GM21723 (cell line): ENCODE results near the gene DNAJC1.
"Not testable (repeated sequence)": the region's sequence is repeated elsewhere in the genome, so short reads cannot be mapped to it uniquely, and the experiment has no call there.

Source experiments
- ATAC-seq: cut with Tn5 transposase; IDR thresholded peaks from one replicate; pipeline ENCODE4 v1.9.1; 2021; ENCODE audit warnings: mild to moderate bottlenecking, moderate library complexity; ENCODE audit not compliant: unreplicated experiment

Gene DNAJC1

DNA sequence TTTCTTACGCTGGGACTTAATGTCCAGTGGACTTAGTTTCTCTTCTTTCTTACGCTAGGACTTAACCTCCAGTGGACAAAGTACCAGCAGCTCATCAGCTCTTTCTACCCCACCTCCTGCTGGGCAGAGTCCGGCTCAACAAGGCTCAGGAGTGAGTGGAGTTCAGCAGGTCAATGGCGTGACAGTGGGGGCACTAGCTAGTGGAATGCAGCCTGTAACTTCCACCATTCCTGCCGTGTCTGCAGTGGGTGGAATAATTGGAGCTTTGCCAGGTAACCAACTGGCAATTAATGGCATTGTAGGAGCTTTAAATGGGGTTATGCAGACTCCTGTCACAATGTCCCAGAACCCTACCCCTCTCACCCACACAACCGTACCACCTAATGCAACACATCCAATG lies 269.8 kb downstream of the DNAJC1 start:
- no peak for ATAC-seq

GRCh38 chr10:21732067-21732772 lies 271.3 kb downstream of the DNAJC1 start:
- ATAC-seq = peak; percentile 67

- no peak for ATAC-seq
These were observed 274.9 kb downstream of the DNAJC1 start for GRCh38 chr10:21728618-21729017.

- ATAC-seq = no peak
These were observed 275.9 kb downstream of the DNAJC1 start for GRCh38 chr10:21727452-21728168.

DNA sequence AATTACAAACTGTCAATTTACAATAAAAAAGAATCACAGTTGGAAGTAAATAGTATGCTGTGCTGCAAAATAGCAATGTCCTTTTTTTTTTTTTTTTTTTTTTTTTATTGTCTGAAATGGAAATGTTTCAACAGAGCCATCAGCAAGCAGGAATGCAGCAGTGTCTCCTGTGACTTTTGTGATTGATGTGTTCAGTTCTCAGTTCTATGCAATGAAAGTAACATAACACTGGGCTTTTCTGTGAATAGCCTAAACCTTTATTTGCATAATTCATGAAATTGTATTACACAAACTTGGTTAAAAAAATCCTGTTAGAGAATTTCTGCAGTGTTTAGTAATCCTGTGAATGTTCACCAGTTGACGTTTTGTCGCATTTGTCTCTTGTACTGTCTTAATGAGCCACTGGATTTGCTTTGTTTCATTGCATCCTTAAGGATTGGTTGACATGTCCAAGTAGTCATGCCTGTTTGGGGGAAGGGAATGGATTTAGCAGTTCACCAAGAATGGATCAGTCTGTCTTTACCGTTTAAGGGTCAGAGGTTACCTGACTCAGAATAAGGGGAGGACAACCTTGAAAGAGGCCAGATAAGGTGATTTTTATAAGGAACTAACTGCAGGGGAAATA lies 276.8 kb downstream of the DNAJC1 start:
- no peak for ATAC-seq

GRCh38 chr10:21724687-21725367 lies 278.7 kb downstream of the DNAJC1 start:
- ATAC-seq = peak; percentile 93

DNA sequence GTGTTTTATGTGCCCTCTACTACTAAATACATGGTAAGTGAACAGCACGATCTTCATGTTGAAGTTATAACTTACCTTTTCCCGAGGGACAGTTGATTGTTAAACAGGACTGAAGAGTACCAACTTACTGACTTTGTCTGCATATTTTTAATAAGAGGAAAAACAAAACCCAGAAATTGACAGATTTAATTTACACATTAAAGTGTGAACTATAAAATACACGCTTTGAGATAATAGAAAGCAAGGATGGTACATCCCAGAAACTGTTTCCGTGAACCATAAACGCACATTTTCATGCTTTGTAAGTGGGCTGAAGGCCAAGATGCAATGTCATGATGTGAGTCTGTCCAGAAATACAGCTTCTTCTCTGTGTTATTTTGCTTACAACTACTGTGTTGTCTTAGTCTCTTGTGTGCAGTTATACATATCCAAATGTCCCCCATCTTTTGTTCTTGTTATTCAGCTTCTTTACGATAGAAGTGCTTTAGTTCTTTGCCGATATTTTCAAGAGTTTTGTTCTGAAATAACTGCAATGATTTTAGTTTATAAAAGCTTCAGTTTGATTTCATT lies 279.4 kb downstream of the DNAJC1 start:
- ATAC-seq = no peak

GRCh38 chr10:21722209-21722608 lies 281.3 kb downstream of the DNAJC1 start:
- no peak for ATAC-seq

DNA sequence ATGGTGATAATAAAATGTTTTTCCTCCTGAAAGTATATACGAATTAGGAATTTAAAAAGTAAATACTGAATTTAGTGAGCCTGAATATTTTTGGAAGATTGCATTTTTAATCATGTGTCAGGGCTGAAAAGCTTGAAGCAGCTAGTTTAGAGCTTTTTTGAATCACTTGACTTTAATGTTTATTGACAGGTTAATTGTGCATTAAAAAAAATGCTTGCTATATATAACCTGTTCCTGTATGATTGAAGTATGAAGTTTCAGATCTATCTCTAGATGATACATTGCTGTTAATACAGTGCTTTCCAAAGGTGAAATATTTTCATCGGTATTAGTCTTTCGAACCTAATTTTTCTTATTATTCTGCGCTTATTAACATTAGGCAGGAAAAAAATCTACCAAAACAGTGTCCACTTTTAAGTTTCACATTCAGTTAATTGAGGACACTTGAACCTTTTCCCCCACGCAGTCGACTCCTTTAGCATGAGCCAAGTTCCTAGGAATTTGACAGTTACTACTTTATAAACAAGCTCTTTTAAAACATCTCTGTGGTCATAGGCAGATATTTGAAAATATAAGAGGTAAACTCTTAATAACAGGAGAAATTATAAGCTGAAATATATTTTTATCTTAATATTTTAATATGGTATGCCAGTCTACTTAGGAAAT lies 282.4 kb downstream of the DNAJC1 start:
- no peak for ATAC-seq

- no peak for ATAC-seq
These were observed 283.4 kb downstream of the DNAJC1 start for GRCh38 chr10:21720090-21720489.

DNA sequence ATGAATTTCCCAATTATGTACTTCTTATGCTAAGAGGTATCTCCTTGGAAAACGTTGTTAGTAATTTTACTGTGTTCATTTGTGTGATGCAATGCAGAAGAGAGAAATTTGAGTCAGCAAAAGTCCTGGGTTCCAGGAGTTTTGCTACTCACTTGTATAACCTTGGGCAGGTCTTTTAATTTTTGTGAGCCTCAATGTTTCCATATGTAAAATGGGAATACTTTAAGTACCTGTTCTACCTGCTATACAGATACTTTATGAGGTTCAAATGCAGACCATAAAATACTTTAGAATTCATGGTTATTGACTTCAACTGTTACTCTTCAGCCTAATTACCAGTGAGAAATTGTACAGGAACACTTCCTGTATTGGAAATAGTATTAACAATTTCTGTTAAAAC lies 284.0 kb downstream of the DNAJC1 start:
- no peak for ATAC-seq

DNA sequence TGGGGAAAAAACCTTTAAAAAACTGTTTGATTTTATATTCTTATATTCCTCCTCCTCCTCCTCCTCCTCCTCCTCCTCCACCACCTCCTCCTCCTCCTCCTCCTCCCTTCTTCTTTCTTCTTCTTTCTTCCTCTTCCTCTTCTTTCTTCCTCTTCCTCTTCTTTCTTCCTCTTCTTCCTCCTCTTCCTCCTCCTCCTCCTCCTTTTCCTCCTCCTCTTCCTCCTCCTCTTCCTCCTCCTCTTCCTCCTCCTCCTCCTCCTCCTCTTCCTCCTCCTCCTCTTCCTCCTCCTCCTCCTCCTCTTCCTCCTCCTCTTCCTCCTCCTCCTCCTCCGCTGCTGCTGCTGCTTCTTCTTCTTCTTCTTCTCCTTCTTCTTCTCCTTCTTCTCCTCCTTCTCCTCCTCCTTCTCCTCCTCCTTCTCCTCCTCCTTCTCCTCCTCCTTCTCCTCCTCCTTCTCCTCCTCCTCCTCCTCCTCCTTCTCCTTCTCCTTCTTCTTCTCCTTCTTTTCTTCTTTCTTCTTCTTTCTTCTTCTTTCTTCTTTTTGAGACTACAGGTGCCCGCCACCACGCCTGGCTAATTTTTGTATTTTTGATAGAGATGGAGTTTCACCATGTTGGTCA lies 286.0 kb downstream of the DNAJC1 start:
- ATAC-seq = not testable (repeated sequence)

- no peak for ATAC-seq
These were observed 287.9 kb downstream of the DNAJC1 start for GRCh38 chr10:21715531-21716195.

DNA sequence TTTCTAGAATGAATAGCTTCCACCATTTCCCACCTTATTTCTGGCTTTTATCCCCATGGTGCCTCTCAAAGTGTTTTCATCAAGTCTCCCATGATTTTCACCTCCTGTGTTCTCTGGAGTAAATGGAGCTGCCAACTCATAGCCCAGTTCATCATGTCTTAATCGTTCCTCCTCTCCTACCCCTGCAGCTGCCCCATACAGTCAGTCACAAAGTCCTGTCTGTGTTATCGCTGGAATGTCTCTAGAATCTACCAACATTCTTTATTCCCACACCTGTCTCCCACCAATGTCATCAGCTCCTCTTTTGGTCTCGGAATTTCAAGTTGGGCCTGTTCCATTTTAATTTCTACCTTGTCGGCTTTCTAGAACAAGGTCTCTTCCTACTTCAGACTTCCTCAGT lies 290.6 kb downstream of the DNAJC1 start:
- ATAC-seq = no peak

DNA sequence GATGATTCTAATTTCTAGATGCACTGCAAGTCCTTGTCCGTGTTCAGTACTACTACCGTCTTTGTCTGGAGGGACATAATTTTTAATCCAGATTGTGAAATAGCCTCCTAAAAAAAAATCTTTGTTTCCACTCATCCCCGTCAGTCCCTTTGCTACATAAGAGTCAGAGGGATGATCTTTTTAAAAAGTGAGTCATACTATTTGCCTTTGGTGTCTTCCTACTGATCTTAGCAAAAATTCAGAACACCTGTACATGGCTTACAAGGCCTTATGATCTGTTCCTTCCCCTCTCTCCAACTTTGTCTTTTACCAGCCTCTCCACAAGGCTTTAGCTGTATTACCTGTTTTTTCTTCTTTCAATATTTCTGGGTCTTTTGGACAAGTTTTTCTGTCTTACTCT lies 296.0 kb downstream of the DNAJC1 start:
- no peak for ATAC-seq
